Stimulated activated naive CD8-positive, alpha-beta T cell treated with anti-CD3 and anti-CD28 coated beads, Interleukin-15, amount 100 ng/mL, for 72 hours (primary cell): ENCODE results near the gene RPUSD2.

Source experiments
- ATAC-seq: fragments of 150-1000 bp; cut with Tn5 transposase; 2 replicates; pipeline ENCODE4 v1.10.0; 2021; ENCODE audit warnings: mild to moderate bottlenecking, moderate library complexity
- DNase-seq, 2 donors: peaks; one replicate each; pipeline ENCODE4 v3.0.0; 2021 to 2022
- H3K27ac Mint-ChIP-seq, 2 donors: one replicate each; pipeline ENCODE4 v1.8.0; 2022; ENCODE audit warnings: mild to moderate bottlenecking in 2 of 2, mixed read lengths in 2 of 2, moderate library complexity in 2 of 2
- H3K27me3 Mint-ChIP-seq: one replicate; pipeline ENCODE4 v1.8.0; 2022; ENCODE audit warnings: mixed read lengths
- H3K4me1 Mint-ChIP-seq: one replicate; pipeline ENCODE4 v1.8.0; 2022; ENCODE audit warnings: mild to moderate bottlenecking, mixed read lengths
- H3K4me3 Mint-ChIP-seq, 2 donors: one replicate each; pipeline ENCODE4 v1.8.0; 2022; ENCODE audit warnings: mild to moderate bottlenecking in 2 of 2, mixed read lengths in 2 of 2, moderate library complexity in 1 of 2
- H3K9me3 Mint-ChIP-seq, 2 donors: one replicate each; pipeline ENCODE4 v1.8.0; 2022; ENCODE audit warnings: mixed read lengths in 2 of 2

RPUSD2 gene

GRCh38 chr15:40593165-40593564 lies 24.1 kb downstream of the RPUSD2 start:
- Mint-ChIP-seq H3K27me3 (peaks cover 8% of the 10 kb centered on the region), H3K4me3 (no peak overlapping the region), H3K4me1 (peaks cover 36% of the 10 kb centered on the region), H3K27ac (peak overlapping the region; percentile 65 to 99), H3K9me3 (no peaks in the 10 kb centered on the region)
- no peak for DNase-seq
- ATAC-seq: no peak

DNA sequence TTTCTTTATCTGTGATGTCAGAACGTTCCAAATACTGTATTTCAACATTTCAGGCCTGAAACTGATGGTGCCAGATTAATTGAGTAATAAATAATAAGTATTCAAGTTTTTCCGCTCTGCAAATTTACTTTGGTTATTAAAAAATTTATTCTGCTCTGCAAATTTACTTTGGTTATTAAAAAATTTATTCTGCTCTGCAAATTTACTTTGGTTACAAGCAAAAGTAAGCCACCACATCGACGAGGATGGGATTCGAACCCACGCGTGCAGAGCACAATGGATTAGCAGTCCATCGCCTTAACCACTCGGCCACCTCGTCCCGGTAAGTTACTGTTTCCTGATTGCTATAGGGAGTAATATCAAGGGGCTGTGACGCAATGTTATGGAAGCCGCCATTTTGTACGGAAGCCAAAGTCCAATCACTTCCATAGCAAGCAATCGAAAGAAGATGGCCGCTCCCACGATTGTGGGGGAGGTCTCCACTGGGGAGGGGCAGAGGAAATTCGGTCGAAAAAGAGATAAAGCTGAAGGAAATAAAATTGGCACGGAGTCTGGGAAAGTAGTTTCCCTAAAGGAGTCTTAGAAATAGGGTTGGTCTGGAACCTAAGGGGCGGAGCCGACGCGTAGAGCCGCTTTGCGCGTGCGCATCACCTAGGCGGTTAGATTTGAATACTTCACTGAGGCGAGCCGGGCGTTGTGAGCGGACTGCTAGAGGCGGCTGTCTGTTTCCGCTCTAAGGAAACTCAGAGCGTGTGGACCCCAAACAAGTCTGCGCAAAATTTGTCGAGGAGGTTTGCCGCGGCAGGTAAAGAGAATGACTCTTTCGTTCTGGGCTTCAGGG lies 24.7 kb downstream of the RPUSD2 start, which contains the start of gene KNL1:
Gene KNL1, plus strand, starts transcription at position 662 of the 841 bp plus-strand sequence. CDS start 8,683 bp downstream, outside the sequence.
- DNase-seq (peak; percentile 95 to 96), ATAC-seq (peak; percentile 89)
- H3K9me3 Mint-ChIP-seq: no peaks in the 10 kb centered on the region
- peaks cover 8% of the 10 kb centered on the region for H3K27me3 Mint-ChIP-seq
- H3K4me3 Mint-ChIP-seq: peak within 1 kb of the TSS; percentile 87 to 90
- H3K27ac Mint-ChIP-seq: peak within 1 kb of the TSS; percentile 99
- peaks cover 36% of the 10 kb centered on the region for H3K4me1 Mint-ChIP-seq

DNA sequence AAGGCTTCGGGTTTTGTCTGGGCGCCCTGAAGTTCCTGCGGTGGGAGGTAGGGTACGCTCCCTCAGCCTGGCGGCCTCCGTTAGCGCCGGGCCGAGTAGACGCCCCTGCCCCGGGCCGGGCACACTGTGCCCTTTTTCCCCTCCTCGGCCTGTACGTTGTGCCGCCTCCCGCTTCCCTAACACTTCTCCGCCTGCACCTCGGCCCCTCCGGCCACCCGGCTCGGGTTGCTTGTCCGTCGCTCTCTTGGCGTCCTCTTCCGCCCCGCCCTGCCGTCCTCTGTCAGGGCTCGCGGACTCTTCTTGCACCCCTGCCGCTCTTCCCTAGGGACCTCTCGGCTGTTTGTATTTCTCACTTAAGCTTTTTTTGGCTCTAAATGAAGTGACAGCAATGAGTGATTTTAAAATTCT lies 25.3 kb downstream of the RPUSD2 start:
- ATAC-seq: peak; percentile 80
- peak overlapping the region; percentile 99 for H3K27ac Mint-ChIP-seq
- H3K4me1 Mint-ChIP-seq: peaks cover 34% of the 10 kb centered on the region
- peak overlapping the region; percentile 87 to 90 for H3K4me3 Mint-ChIP-seq
- no peaks in the 10 kb centered on the region for H3K9me3 Mint-ChIP-seq
- H3K27me3 Mint-ChIP-seq: peaks cover 8% of the 10 kb centered on the region
- DNase-seq: no peak

- no peak for DNase-seq
- Mint-ChIP-seq H3K27ac (peak overlapping the region in 1 of 2 donors; percentile 57), H3K4me1 (peaks cover 28% of the 10 kb centered on the region), H3K4me3 (peak overlapping the region; percentile 87 to 90), H3K9me3 (no peaks in the 10 kb centered on the region), H3K27me3 (peaks cover 8% of the 10 kb centered on the region)
- no peak for ATAC-seq
Measured at GRCh38 chr15:40595219-40595618, 26.1 kb downstream of the RPUSD2 start.

DNA sequence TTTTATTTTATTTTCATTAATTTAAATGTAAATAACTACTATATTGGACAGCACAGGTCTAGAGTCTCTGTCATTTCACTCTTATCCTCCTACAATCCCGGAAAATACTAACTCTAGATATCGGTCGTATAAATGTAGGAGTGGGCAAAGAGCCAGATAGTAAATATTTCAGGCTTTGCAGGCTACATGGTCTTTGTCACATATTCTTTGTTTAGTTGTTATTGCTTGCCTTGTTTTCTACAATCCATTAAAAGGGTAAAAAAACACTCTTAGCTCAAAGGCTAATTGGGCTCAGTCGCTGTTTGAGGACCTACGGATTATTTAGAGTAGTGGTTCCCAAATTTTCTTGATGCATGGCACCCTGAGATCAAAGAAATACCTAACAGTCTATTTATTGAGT lies 26.7 kb downstream of the RPUSD2 start:
- H3K9me3 Mint-ChIP-seq: no peaks in the 10 kb centered on the region
- no peak overlapping the region for H3K27ac Mint-ChIP-seq
- no peak for ATAC-seq
- no peak for DNase-seq
- H3K4me1 Mint-ChIP-seq: peaks cover 23% of the 10 kb centered on the region
- H3K27me3 Mint-ChIP-seq: peaks cover 8% of the 10 kb centered on the region
- H3K4me3 Mint-ChIP-seq: no peak overlapping the region

DNA sequence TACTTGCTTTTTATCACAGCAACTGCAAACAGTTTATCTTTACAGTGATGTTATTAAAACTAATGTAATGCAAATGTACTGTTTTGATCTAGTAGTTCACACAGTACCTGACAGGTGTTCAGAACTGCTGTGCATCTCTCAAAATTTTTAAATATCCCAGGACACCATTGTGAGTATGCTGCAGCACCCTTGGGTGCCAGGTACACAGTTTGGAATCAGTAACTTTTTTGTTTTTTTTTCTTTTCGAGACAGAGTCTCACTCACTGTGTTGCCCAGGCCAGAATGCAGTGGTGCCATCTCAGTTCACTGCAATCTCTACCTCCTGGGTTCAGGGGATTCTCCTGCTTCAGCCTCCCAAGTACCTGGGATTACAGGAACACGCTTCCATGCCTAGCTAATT lies 27.9 kb downstream of the RPUSD2 start:
- peaks cover 8% of the 10 kb centered on the region for H3K27me3 Mint-ChIP-seq
- H3K27ac Mint-ChIP-seq: no peak overlapping the region
- peaks cover 23% of the 10 kb centered on the region for H3K4me1 Mint-ChIP-seq
- ATAC-seq (no peak), DNase-seq (no peak)
- H3K4me3 Mint-ChIP-seq: no peak overlapping the region
- no peaks in the 10 kb centered on the region for H3K9me3 Mint-ChIP-seq

GRCh38 chr15:40598126-40598525 lies 29.0 kb downstream of the RPUSD2 start:
- ATAC-seq (no peak), DNase-seq (no peak)
- Mint-ChIP-seq H3K9me3 (no peaks in the 10 kb centered on the region), H3K27ac (no peak overlapping the region), H3K4me1 (peaks cover 15% of the 10 kb centered on the region), H3K4me3 (no peak overlapping the region), H3K27me3 (peaks cover 8% of the 10 kb centered on the region)

DNA sequence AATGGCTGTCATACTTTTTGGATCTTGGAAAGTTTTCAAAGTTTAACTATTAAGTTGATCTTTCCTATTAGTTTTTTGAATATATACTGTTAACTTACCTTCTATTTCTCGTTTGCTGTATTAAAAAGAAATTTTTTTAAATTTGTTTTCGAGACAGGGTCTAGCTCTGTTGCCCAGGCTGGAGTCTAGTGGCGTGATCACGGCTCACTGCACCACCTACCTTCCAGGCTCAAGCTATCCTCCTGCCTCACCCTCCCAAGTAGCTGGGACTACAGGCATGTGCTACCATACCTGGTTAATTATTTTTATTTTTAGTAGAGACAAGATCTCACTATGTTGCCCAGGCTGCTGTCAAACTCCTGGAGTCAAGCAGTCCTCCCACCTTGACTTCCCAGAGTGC lies 29.6 kb downstream of the RPUSD2 start:
- peaks cover 8% of the 10 kb centered on the region for H3K27me3 Mint-ChIP-seq
- H3K4me3 Mint-ChIP-seq: no peak overlapping the region
- H3K27ac Mint-ChIP-seq: no peak overlapping the region
- DNase-seq: no peak
- no peaks in the 10 kb centered on the region for H3K9me3 Mint-ChIP-seq
- H3K4me1 Mint-ChIP-seq: peaks cover 9% of the 10 kb centered on the region
- no peak for ATAC-seq

- H3K4me1 Mint-ChIP-seq: no peaks in the 10 kb centered on the region
- no peaks in the 10 kb centered on the region for H3K9me3 Mint-ChIP-seq
- no peaks in the 10 kb centered on the region for H3K27me3 Mint-ChIP-seq
- H3K27ac Mint-ChIP-seq: no peak overlapping the region
- ATAC-seq: no peak
- no peak for DNase-seq
- no peak overlapping the region for H3K4me3 Mint-ChIP-seq
Measured at GRCh38 chr15:40600956-40601355, 31.9 kb downstream of the RPUSD2 start.

- no peaks in the 10 kb centered on the region for H3K27me3 Mint-ChIP-seq
- ATAC-seq (no peak), DNase-seq (no peak)
- H3K9me3 Mint-ChIP-seq: no peaks in the 10 kb centered on the region
- no peaks in the 10 kb centered on the region for H3K4me1 Mint-ChIP-seq
- no peak overlapping the region for H3K4me3 Mint-ChIP-seq
- H3K27ac Mint-ChIP-seq: no peak overlapping the region
Measured at GRCh38 chr15:40603935-40604334, 34.8 kb downstream of the RPUSD2 start.

DNA sequence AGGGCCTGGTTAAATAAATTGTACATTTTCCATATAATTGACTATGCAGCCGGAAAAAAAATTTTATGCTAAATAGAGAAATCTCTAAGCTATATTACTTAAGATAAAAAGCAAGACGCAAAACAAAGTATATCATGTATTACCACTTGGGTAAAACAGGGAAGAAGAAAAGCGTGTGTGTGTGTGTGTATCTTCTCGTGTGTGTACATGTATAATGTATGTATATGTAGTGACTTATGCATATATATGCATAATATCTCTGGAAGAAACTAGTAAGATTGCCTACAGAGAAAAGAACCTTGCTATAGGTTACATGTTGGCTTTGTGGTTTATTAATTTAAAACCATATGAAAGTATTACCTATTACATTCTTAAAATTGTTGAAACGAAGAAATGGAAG lies 44.0 kb downstream of the RPUSD2 start:
- Mint-ChIP-seq H3K9me3 (no peaks in the 10 kb centered on the region), H3K27me3 (no peaks in the 10 kb centered on the region), H3K4me3 (no peak overlapping the region), H3K4me1 (no peaks in the 10 kb centered on the region), H3K27ac (no peak overlapping the region)
- DNase-seq: no peak
- ATAC-seq: no peak

DNA sequence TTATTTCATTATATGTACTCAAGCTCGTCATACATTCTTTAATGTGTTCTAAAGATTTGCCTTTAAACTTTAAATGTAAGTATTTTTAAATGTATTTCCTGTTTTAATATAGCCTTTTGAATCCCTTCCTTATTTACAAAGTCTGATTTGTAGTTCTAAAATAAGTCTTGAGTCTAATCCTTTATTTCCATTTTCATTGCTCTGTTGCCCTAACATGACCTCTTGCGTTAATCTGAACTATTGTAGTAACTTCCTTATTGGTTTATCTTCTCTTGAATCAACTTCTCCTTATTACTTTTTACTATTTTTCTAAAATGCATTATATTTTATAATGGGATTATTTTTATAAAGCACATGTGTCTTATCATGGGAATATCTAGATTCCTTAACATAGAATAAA lies 48.9 kb downstream of the RPUSD2 start:
- no peak overlapping the region for H3K27ac Mint-ChIP-seq
- DNase-seq: no peak

GRCh38 chr15:40618906-40619305 lies 49.8 kb downstream of the RPUSD2 start:
- H3K4me3 Mint-ChIP-seq: no peak overlapping the region
- no peak for DNase-seq
- no peak overlapping the region for H3K27ac Mint-ChIP-seq
- H3K9me3 Mint-ChIP-seq: no peaks in the 10 kb centered on the region
- no peaks in the 10 kb centered on the region for H3K27me3 Mint-ChIP-seq
- no peak for ATAC-seq
- H3K4me1 Mint-ChIP-seq: no peaks in the 10 kb centered on the region

More for the DNA sequence above, 48.9 kb downstream of the RPUSD2 start:
- H3K27me3 Mint-ChIP-seq: no peaks in the 10 kb centered on the region
- no peaks in the 10 kb centered on the region for H3K9me3 Mint-ChIP-seq
- no peak for ATAC-seq
- H3K4me3 Mint-ChIP-seq: no peak overlapping the region
- no peaks in the 10 kb centered on the region for H3K4me1 Mint-ChIP-seq

DNA sequence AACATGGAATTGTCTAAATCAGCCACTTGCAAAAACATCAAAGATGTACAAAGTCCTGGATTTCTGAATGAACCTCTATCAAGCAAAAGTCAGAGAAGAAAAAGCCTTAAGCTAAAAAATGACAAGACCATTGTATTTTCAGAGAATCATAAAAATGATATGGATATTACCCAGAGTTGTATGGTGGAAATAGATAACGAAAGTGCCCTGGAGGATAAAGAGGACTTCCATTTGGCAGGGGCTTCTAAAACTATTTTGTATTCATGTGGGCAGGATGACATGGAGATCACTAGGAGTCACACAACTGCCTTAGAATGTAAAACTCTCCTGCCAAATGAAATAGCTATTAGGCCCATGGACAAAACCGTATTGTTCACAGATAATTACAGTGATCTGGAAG lies 54.3 kb downstream of the RPUSD2 start:
- no peak overlapping the region for H3K4me3 Mint-ChIP-seq
- ATAC-seq: no peak
- H3K4me1 Mint-ChIP-seq: no peaks in the 10 kb centered on the region
- no peak for DNase-seq
- no peaks in the 10 kb centered on the region for H3K27me3 Mint-ChIP-seq
- H3K9me3 Mint-ChIP-seq: no peaks in the 10 kb centered on the region
- no peak overlapping the region for H3K27ac Mint-ChIP-seq
